DMS53 treated with DMSO at 0.1 percent for 48 hours (cell line): ENCODE measurements around the gene PSMB11.

Experiments used
- DNase-seq: peaks from one replicate; lab custom pipeline; 2025; ENCODE audit not compliant: unreplicated experiment; lab: John Stamatoyannopoulos, UW

The PSMB11 gene

GRCh38 chr14:23057757-23058653 lies 16.0 kb downstream of the PSMB11 start:
- DNase-seq = no peak

DNA sequence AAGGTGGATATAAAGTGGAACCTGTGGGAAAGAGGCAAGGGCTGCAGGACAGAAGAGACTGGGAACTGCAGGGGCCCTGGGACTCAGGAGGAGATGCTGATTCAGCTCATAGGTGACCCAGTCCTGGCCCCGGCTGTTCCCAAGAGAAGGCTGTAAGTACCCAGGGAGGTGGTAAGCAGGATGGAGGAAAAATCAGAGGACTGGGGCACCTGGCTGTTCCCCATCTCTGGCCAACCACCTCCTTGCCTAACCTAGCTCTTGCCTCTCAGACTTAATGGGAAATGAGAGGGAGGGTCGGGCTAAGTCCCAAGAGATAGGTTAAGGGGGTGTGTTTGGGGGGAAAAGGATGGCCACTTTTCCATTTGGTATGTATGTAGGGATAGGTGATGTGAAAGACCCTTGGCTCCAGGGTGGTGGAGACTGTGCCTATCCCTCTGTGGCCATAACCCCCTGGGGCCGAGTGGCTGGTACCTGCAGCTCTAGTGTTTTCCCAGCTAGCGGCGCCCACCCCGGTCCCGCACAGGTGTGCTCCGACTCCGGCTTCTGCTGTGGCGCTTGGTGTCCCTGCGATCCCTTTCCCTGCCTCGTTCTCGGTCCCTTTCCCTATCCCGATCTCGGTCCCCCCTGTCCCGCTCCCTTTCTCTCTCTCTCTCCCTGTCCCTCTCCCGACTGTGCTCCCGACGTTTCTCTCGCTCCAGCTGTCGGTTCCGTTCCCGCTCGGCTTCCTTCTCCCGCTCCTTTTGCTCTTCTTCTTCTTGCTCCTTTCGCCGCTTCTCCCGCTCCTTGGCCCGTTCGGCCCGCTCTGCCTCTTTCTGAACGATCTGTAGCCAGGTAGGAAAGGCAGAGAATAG lies 16.9 kb downstream of the PSMB11 start:
- DNase-seq = no peak

DNA sequence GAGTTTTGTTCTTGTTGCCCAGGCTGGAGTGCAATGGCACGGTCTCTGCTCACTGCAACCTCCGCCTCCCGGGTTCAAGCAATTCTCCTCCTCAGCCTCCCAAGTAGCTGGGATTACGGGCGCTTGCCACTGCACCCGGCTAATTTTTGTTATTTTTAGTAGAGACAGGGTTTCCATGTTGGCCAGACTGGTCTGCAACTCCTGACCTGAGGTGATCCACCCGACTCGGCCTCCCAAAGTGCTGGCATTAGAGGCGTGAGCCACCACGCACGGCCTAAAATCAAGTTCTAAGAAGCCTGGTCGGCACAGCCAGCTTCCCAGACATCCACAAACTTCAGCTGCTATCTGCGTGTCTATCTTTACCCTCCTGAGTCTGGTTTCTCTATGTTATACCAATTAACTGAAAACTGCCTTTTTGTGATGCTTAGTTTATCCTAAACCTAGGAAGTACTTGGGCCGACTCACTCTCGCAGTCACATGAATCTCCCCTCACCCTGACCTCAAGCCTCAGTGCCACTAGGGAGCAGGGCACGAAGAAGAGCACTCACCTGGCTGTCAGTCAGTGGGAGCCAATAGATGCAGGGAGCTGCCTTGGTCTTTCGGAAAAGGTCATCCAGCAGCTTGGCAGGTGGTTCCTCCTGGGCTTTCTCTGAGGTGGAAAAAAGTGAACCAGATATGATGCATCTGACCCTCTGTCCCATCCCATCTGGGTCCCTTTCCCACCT lies 18.7 kb downstream of the PSMB11 start:
- no peak for DNase-seq

DNA sequence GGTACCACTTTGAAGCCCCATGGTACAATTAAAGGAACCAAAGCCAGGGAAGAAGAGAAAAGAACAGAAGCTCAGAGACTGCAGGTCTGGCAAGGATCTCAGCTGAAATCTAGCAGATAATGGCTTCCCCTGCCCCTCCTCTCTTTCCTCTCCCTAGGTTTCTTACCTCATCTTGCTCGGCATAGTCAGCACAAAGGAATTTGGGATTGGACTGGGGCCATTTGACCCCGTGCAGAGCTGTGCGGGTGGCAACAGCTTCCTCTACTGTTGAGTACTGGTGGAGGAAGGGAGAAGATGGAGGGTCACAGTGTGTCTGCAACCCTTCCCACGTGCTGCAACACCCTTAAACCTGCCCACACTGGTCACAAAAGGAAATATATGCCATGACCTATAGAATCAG lies 20.0 kb downstream of the PSMB11 start:
- no peak for DNase-seq

DNA sequence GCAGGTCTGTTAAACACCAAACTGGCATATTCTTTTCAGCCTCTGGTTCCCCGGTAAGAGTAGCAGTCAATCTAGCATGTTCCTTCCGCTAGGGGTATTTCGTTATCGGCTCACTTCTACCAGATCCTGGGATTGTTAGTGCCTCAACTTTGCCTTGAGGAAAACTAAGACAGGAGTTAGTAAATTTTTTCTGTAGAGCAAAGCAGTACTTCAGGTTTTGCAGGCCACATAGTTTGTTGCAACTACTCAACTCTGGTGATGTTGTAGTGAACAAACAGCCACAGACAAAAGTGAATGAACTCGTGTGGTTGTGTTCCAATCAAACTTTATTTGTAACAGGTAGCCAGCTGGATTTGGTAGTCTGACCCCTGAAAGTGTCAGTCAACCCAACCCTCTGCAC lies 21.6 kb downstream of the PSMB11 start:
- DNase-seq = no peak

DNA sequence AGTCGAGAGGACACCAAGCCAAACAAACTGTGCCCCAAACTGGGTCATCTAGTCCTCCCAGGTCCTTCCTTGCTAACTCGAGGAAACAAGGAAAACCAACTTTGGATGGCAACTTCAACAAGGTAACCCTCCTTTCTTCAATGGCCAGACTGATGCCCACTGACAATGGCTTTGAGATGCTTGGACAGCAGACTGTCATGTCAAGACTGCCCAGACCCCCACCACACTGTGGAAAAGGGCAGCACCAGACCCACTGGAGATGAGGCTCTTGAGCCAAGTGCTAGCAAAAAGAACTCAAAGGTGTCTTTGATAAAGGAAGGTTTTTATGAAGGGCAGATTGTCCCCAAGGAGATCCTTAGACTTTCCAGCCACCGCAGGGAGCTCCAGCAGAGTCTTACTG lies 24.4 kb downstream of the PSMB11 start:
- DNase-seq = no peak

DNA sequence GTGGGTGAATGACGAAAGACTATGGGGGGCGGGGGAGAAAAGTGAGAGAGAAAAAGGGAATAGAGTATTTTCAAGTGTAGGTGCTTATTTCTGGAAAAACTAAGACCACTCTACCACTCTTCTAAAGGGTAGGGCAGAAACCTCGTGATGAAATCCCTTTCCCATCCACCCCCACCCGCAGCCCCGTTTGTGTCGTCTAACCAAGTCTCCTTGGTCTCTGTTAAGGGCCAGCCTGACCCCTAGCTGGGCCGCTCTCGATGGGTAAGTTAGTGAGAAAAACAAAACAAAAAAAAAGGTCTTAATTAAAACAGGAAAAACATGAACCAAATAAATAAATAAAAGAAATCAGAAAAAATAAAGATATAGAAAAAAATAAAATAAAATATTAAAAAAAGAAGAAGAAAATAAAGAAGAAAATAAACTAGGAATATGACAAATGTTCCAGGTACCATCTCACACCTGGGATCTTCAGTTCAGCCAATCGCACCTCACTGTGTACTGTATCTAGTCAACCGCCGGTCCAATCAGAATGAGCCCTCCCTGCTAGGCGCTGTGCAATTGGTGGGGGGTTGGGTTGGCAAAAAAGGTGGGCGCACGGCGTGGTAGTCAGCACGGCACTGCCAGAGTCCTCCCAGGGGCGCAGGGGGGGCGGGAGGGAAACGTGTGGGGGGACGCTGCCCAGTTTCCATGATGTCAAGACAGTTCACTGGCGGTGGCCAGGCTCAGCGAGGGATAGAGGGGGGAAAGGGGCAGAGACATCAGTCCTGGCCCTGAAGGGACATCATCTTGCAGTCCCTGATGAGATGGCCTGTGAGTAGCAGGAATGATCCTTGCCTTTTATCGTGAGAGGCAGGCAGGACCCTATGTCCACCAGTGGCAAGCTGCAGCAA lies 25.1 kb downstream of the PSMB11 start:
- no peak for DNase-seq

GRCh38 chr14:23067847-23068788 lies 26.1 kb downstream of the PSMB11 start:
- DNase-seq = no peak

DNA sequence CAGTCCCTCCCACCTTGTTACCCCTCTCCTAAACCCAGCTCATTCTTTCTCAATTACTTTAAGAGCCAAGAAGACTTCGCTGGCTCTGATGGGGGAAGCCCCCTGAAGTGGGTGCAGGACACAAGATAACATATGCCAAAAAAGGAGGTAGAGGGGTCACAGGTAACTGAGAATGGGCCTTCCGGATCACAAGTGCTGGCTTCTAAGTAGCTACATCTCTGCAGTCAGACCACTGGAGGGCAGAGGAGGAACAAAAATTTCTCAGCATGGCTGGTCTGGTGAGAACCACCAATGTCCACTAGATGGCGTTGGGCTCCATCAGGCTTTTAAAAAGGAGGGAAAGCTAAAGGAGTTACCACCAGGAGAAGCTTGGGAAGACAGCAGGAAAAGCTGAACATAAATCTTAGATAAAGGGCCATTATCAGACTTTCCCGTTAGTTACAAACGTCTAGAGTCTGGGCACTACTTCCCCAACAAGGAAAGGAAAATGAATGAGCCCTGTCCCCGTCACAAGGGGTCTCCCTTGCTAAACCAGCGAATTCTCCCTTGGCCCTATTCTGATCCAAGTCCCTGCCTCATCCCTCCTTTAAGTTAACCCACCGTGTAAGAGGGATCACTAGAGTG lies 26.9 kb downstream of the PSMB11 start:
- DNase-seq = no peak

DNA sequence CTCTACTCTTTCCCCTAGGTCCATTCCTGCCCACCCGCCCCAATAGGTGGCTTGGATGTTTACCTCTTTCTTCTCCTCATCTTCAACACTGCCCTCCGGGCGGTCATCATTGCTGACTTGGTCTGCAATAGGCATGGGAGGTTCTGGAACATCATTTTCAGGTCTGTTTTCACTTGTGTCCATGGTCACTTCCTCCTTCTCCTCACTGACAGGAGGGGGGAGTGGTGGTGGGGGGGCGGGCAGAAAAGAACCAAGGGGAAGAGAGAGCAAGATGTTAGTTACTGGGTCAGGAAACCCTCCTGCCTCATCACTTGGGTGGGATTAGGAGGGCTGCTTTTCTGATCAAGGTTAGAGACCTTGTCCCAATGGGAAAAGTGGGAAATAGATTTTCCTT lies 27.4 kb downstream of the PSMB11 start:
- DNase-seq = no peak

DNA sequence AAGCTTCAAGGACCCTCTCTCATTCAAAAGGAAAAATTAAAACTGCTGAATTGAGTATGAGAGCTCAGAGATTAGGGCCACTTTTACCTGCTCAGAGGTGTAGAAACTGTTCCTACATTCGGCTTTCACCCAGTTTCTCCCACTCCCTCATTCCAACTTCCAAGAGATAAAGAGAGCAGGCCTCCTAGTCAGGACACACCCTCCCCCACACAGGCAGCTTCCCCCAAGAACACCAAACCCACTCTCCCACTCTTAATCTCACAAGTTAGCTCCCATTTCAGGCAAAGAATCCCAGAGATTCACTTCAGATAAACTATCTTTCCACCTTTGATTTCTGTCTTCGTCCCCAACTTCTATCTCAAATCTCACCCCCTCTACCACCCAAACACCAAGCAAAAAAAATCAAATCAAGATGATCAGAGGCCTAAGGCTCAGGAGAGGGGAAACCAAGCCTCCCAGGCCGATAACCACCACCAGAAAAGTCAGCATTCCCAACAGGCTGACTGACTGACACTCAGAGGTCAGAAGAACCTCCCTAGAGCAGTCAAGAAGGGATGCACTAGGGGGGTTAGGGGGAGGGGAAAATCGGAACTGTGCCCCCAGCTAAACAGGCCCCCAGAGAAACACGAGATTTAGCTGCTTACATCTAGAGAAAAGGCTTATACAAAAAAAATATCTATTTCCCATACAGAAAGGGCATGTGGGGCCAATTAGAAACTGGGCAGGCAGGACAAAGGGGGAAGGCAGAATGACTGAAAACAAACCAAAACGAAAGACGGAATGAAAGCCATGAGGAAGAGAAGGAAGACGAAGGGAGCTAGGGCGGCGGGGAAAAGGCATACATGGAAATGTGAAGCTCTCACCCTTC lies 28.5 kb downstream of the PSMB11 start:
- no peak for DNase-seq

- no peak for DNase-seq
These were observed 29.4 kb downstream of the PSMB11 start for GRCh38 chr14:23071244-23071920.

- DNase-seq = no peak
These were observed 30.0 kb downstream of the PSMB11 start for GRCh38 chr14:23071921-23072539.

DNA sequence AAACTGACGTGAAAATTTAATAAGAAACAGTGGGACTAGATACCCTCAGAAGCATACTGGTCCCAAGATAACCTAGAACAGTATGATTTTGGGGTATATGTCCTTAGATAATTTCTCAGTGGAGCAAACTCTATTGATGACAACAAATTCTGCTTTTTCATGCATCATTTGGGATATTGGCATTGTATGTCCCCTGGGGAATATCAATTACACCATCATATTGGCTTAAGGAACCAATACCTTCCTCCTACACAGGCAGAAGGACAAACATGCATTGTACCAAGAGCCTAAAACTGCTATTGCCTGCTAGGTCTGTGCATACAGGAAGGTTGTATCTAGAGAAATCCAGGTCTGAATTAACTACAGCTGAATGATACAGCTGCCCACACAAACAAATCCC lies 32.9 kb downstream of the PSMB11 start:
- DNase-seq = no peak

DNA sequence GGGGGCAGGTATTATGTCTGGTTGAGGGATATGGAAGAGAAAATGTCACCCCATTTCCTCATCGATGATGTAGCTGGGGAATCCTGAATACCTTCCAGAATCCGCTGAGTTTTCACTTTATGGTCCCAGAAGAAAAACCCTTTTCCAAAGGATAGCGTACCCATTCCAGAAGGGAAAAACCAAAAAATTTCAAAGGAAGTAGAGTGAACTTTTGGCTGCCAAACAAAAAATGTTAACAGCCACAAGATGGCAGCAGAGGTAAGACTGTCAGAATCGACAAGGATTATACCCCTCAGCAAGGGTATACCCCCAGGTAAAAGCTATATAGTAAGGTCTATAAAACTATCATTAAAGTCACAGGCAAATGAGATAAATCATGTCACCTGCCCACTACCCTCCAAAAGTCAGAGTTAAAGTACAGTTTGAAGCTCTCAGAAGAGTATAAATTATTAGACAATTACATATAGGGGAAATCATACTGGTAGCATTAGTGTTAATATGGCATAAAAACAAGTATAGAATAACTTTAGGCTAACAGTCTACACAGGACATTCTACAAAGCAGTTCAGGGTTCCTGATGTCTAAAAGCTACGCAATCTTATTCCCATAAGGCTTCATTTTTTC lies 34.9 kb downstream of the PSMB11 start:
- no peak for DNase-seq

DNA sequence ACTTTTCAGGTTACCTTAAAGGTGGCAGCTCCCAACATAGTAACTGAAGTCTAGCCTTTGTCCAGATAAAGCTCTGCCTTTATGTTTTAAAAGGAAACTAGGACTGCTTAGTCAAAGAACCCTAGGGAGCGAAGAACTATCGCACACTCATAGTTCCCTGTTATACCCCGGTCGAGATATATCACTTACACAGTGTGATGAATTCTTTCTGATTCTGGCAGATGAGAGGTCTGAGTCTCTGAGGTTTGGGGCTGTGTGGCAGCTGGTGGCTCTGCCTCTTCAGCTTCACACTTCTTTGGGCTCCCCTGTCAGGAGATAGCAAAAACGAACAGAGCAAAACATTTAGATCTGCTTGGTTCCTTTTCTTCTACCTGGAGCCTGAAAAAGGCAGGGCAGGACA lies 36.0 kb downstream of the PSMB11 start:
- no peak for DNase-seq
